Ishikawa (cell line): ENCODE data around the gene NPAS2.

ENCODE experiments used
- CEBPB ChIP-seq: IDR thresholded peaks from 2 replicates; pipeline ENCODE4 v1.6.1; 2012
- CREB1 ChIP-seq: IDR thresholded peaks from 2 replicates; pipeline ENCODE4 v1.6.1; 2012; ENCODE audit warnings: low read depth
- EGR1 ChIP-seq: IDR thresholded peaks from 2 replicates; pipeline ENCODE4 v1.6.1; 2012
- EP300 ChIP-seq: IDR thresholded peaks from 2 replicates; pipeline ENCODE4 v1.6.1; 2012; ENCODE audit warnings: borderline replicate concordance
- FOXM1 ChIP-seq: IDR thresholded peaks from 2 replicates; pipeline ENCODE4 v1.6.1; 2012; ENCODE audit warnings: low read depth, borderline replicate concordance
- MAX ChIP-seq: IDR thresholded peaks from 2 replicates; pipeline ENCODE4 v1.6.1; 2012
- NFIC ChIP-seq: IDR thresholded peaks from 2 replicates; pipeline ENCODE4 v1.6.1; 2012
- RAD21 ChIP-seq: IDR thresholded peaks from 2 replicates; pipeline ENCODE4 v1.6.1; 2012; ENCODE audit warnings: low read depth
- REST ChIP-seq: IDR thresholded peaks from 2 replicates; pipeline ENCODE4 v1.6.1; 2012; ENCODE audit warnings: low read depth, mild to moderate bottlenecking
- TAF1 ChIP-seq: IDR thresholded peaks from 2 replicates; pipeline ENCODE4 v1.6.1; 2012; ENCODE audit warnings: low read depth, mild to moderate bottlenecking
- TCF12 ChIP-seq: IDR thresholded peaks from 2 replicates; pipeline ENCODE4 v1.6.1; 2012; ENCODE audit warnings: low read depth
- TEAD4 ChIP-seq: IDR thresholded peaks from 2 replicates; pipeline ENCODE4 v1.6.1; 2012
- USF1 ChIP-seq: IDR thresholded peaks from 2 replicates; pipeline ENCODE4 v1.6.1; 2012
- YY1 ChIP-seq: IDR thresholded peaks from 2 replicates; pipeline ENCODE4 v1.6.1; 2012; ENCODE audit warnings: low read depth
- ZBTB7A ChIP-seq: IDR thresholded peaks from 2 replicates; pipeline ENCODE4 v1.6.1; 2012; ENCODE audit warnings: low read depth

Gene NPAS2

GRCh38 chr2:100819370-100820272 is at the start of gene NPAS2:
NPAS2 (plus strand) TSS chr2:100820139; CDS start chr2:100904755, 84,616 bp downstream.
- TF ChIP-seq CREB1 = no peak
- no peak for TF ChIP-seq CEBPB
- TF ChIP-seq NFIC = no peak
- TF ChIP-seq RAD21 = no peak
- TF ChIP-seq TEAD4 = no peak

- TF ChIP-seq EGR1 (no peak), CEBPB (no peak), ZBTB7A (no peak), FOXM1 (no peak), NFIC (no peak), EP300 (no peak), TCF12 (no peak), TAF1 (no peak), CREB1 (no peak), REST (no peak)
Measured at GRCh38 chr2:100771125-100771524, 48.8 kb upstream of the NPAS2 start.

- TF ChIP-seq EP300 = no peak
- no peak for TF ChIP-seq FOXM1
- TF ChIP-seq USF1 = no peak
- no peak for TF ChIP-seq YY1
- TF ChIP-seq EGR1 = no peak
- TF ChIP-seq CEBPB = no peak
- no peak for TF ChIP-seq NFIC
- TF ChIP-seq ZBTB7A = no peak
- no peak for TF ChIP-seq TAF1
- no peak for TF ChIP-seq TEAD4
- no peak for TF ChIP-seq RAD21
- TF ChIP-seq REST = no peak
- TF ChIP-seq TCF12 = no peak
- no peak for TF ChIP-seq MAX
- TF ChIP-seq CREB1 = no peak
Measured at GRCh38 chr2:100773538-100773937, 46.4 kb upstream of the NPAS2 start.

GRCh38 chr2:100776445-100776844 is 43.5 kb upstream of the NPAS2 start:
- TF ChIP-seq NFIC (no peak), RAD21 (no peak), TAF1 (no peak), CEBPB (no peak), EGR1 (no peak), TEAD4 (no peak), USF1 (no peak), MAX (no peak), FOXM1 (no peak), REST (no peak), ZBTB7A (no peak), CREB1 (no peak), EP300 (no peak)
